Ishikawa (cell line): ENCODE measurements around the gene ELAVL3.

Experiments
- CREB1 ChIP-seq: IDR thresholded peaks from 2 replicates; pipeline ENCODE4 v1.6.1; 2012; ENCODE audit warnings: low read depth
- EP300 ChIP-seq: IDR thresholded peaks from 2 replicates; pipeline ENCODE4 v1.6.1; 2012; ENCODE audit warnings: borderline replicate concordance
- FOXM1 ChIP-seq: IDR thresholded peaks from 2 replicates; pipeline ENCODE4 v1.6.1; 2012; ENCODE audit warnings: low read depth, borderline replicate concordance
- MAX ChIP-seq: IDR thresholded peaks from 2 replicates; pipeline ENCODE4 v1.6.1; 2012
- NFIC ChIP-seq: IDR thresholded peaks from 2 replicates; pipeline ENCODE4 v1.6.1; 2012
- RAD21 ChIP-seq: IDR thresholded peaks from 2 replicates; pipeline ENCODE4 v1.6.1; 2012; ENCODE audit warnings: low read depth
- REST ChIP-seq: IDR thresholded peaks from 2 replicates; pipeline ENCODE4 v1.6.1; 2012; ENCODE audit warnings: low read depth, mild to moderate bottlenecking
- TAF1 ChIP-seq: IDR thresholded peaks from 2 replicates; pipeline ENCODE4 v1.6.1; 2012; ENCODE audit warnings: low read depth, mild to moderate bottlenecking
- TCF12 ChIP-seq: IDR thresholded peaks from 2 replicates; pipeline ENCODE4 v1.6.1; 2012; ENCODE audit warnings: low read depth
- TEAD4 ChIP-seq: IDR thresholded peaks from 2 replicates; pipeline ENCODE4 v1.6.1; 2012
- YY1 ChIP-seq: IDR thresholded peaks from 2 replicates; pipeline ENCODE4 v1.6.1; 2012; ENCODE audit warnings: low read depth
- ZBTB7A ChIP-seq: IDR thresholded peaks from 2 replicates; pipeline ENCODE4 v1.6.1; 2012; ENCODE audit warnings: low read depth

GRCh38 chr19:11457831-11458230 is 23.0 kb downstream of the ELAVL3 start:
- no peak for TF ChIP-seq REST
- no peak for TF ChIP-seq EP300
- no peak for TF ChIP-seq NFIC
- no peak for TF ChIP-seq CREB1
- TF ChIP-seq TAF1, result no peak
- no peak for TF ChIP-seq MAX
- no peak for TF ChIP-seq TCF12
- TF ChIP-seq ZBTB7A, result no peak
- no peak for TF ChIP-seq YY1
- TF ChIP-seq TEAD4, result no peak
- TF ChIP-seq RAD21, result no peak
- TF ChIP-seq FOXM1, result no peak
